Erythroblast (primary cell): ENCODE data around the gene PGBD2.

ENCODE experiments used
- GATA1 ChIP-seq: IDR thresholded peaks from 2 replicates; pipeline ENCODE4 v1.6.1; 2011; ENCODE audit warnings: low read depth, mild to moderate bottlenecking, control low read depth, low read length, moderate library complexity
- POLR2A ChIP-seq: IDR thresholded peaks from 2 replicates; pipeline ENCODE4 v1.6.1; 2011; ENCODE audit warnings: mild to moderate bottlenecking, low read length

GRCh38 chr1:248860007-248860406 is 46.0 kb upstream of the PGBD2 start:
- no peak for TF ChIP-seq POLR2A
- no peak for TF ChIP-seq GATA1
